Measurements from ENCODE around the gene RPS14. TPM values are rescaled to one million over a fixed set of nuclear protein-coding genes. Genes with fewer than 3 reads are reported as not detected.
"Not testable (repeated sequence)": the region's sequence is repeated elsewhere in the genome, so short reads cannot be mapped to it uniquely, and the experiment has no call there.

The RPS14 gene
- total and polyA plus RNA-seq, 5 donors from 2014 or later, result 3,121 to 8,871 (median 6,266) TPM

GRCh38 chr5:150486402-150487198 is 37.1 kb upstream of the RPS14 start:
- no peaks in the 10 kb centered on the region for H3K36me3 ChIP-seq (ENCODE audit: control insufficient read depth, insufficient read depth, low read length)
- Mint-ChIP-seq H3K4me3 (peak overlapping the region; percentile 22 to 75 (median 71)), H3K27ac (peak overlapping the region in 1 of 3 donors; percentile 88), H3K36me3 (no peaks in the 10 kb centered on the region), H3K9me3 (peaks cover 0 to 7% (median 0%) of the 10 kb centered on the region in 7 donors), H3K27me3 (peaks cover 66% of the 10 kb centered on the region), H3K4me1 (peaks cover 0 to 12% (median 6%) of the 10 kb centered on the region in 4 donors)
- ATAC-seq (ENCODE audit: low read depth in 2 of 2), result peak in 1 of 2 donors; percentile 27
- H3K4me1 ChIP-seq (ENCODE audit: control insufficient read depth, insufficient read depth, low read length, poor library complexity, severe bottlenecking), result peaks cover 11% of the 10 kb centered on the region
- no peak overlapping the region for H3K4me3 ChIP-seq (ENCODE audit: low read depth, low read length)
- peak in 2 of 3 donors; percentile 38 to 55 for DNase-seq
- H3K9me3 ChIP-seq (ENCODE audit: control insufficient read depth in 2 of 2, low read length in 2 of 2), result no peaks in the 10 kb centered on the region
- H3K27ac ChIP-seq (ENCODE audit: insufficient read depth, low read length, poor library complexity, severe bottlenecking), result no peak overlapping the region
- peaks cover 8% of the 10 kb centered on the region for H3K27me3 ChIP-seq (ENCODE audit: control insufficient read depth, insufficient read depth, low read length)

- peaks cover 0 to 12% (median 6%) of the 10 kb centered on the region in 4 donors for H3K4me1 Mint-ChIP-seq
- Histone ChIP-seq H3K4me1 (ENCODE audit: control insufficient read depth, insufficient read depth, low read length, poor library complexity, severe bottlenecking) (peaks cover 11% of the 10 kb centered on the region), H3K27ac (ENCODE audit: insufficient read depth, low read length, poor library complexity, severe bottlenecking) (no peak overlapping the region), H3K36me3 (ENCODE audit: control insufficient read depth, insufficient read depth, low read length) (no peaks in the 10 kb centered on the region), H3K9me3 (ENCODE audit: control insufficient read depth in 2 of 2, low read length in 2 of 2) (no peaks in the 10 kb centered on the region), H3K27me3 (ENCODE audit: control insufficient read depth, insufficient read depth, low read length) (peaks cover 8% of the 10 kb centered on the region), H3K4me3 (ENCODE audit: low read depth, low read length) (no peak overlapping the region)
- H3K4me3 Mint-ChIP-seq, result peak overlapping the region in 1 of 4 donors; percentile 86
- H3K27me3 Mint-ChIP-seq, result peaks cover 58% of the 10 kb centered on the region
- H3K27ac Mint-ChIP-seq, result no peak overlapping the region
- DNase-seq (no peak), ATAC-seq (ENCODE audit: low read depth in 2 of 2) (peak in 1 of 2 donors; percentile 19)
- peaks cover 0 to 7% (median 0%) of the 10 kb centered on the region in 7 donors for H3K9me3 Mint-ChIP-seq
- no peaks in the 10 kb centered on the region for H3K36me3 Mint-ChIP-seq
These were observed 36.3 kb upstream of the RPS14 start for GRCh38 chr5:150485693-150486401.

DNA sequence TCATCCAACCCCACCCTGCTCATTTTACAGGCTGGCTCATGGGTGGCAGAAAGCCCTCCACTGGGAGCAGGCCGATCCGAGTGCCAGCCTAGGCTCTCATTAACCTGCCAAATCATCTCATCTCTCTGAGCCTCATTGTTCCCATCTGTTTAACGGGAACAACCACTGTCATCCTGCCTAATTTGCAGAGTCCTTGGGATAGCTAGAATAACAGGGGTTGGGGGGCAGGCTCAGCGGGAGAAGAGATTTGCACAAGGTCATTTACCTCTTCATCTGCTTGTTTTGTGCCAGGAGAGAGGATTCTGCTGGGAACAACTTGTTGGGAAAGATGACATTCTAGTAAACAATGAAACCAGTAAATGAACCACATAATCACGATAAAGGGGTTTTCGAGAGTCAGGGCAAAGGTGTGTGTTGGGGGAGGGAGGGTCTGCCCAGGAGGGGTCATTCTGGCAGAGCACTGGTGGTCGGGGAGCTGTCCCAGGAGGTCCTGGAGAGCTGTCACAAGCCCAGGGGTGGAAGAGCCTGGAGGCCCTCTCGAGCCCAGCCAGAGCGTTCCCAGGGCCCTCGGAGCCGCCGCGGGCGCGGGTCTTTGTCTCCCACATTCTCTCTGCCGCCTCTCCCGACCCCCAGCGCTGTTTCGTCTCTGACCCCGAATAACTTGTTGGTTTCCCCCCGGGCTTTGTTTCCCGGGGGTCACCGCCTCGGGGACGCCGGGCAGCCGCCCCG is 35.6 kb upstream of the RPS14 start:
- no peaks in the 10 kb centered on the region for H3K9me3 ChIP-seq (ENCODE audit: control insufficient read depth in 2 of 2, low read length in 2 of 2)
- peaks cover 0 to 12% (median 6%) of the 10 kb centered on the region in 4 donors for H3K4me1 Mint-ChIP-seq
- no peak overlapping the region for H3K4me3 ChIP-seq (ENCODE audit: low read depth, low read length)
- peaks cover 8% of the 10 kb centered on the region for H3K27me3 ChIP-seq (ENCODE audit: control insufficient read depth, insufficient read depth, low read length)
- ATAC-seq (ENCODE audit: low read depth in 2 of 2) (no peak), DNase-seq (no peak)
- H3K9me3 Mint-ChIP-seq, result peaks cover 0 to 7% (median 0%) of the 10 kb centered on the region in 7 donors
- peaks cover 57% of the 10 kb centered on the region for H3K27me3 Mint-ChIP-seq
- H3K4me1 ChIP-seq (ENCODE audit: control insufficient read depth, insufficient read depth, low read length, poor library complexity, severe bottlenecking), result peaks cover 11% of the 10 kb centered on the region
- peak overlapping the region; percentile 75 to 86 (median 78) for H3K4me3 Mint-ChIP-seq
- peak overlapping the region in 2 of 3 donors; percentile 49 to 79 for H3K27ac Mint-ChIP-seq
- no peaks in the 10 kb centered on the region for H3K36me3 ChIP-seq (ENCODE audit: control insufficient read depth, insufficient read depth, low read length)
- no peaks in the 10 kb centered on the region for H3K36me3 Mint-ChIP-seq
- no peak overlapping the region for H3K27ac ChIP-seq (ENCODE audit: insufficient read depth, low read length, poor library complexity, severe bottlenecking)

- H3K36me3 ChIP-seq (ENCODE audit: control insufficient read depth, insufficient read depth, low read length), result no peaks in the 10 kb centered on the region
- peaks cover 0 to 7% (median 3%) of the 10 kb centered on the region in 4 donors for H3K4me1 Mint-ChIP-seq
- no peaks in the 10 kb centered on the region for H3K9me3 ChIP-seq (ENCODE audit: control insufficient read depth in 2 of 2, low read length in 2 of 2)
- H3K4me1 ChIP-seq (ENCODE audit: control insufficient read depth, insufficient read depth, low read length, poor library complexity, severe bottlenecking), result peaks cover 11% of the 10 kb centered on the region
- DNase-seq (no peak), ATAC-seq (ENCODE audit: low read depth in 2 of 2) (no peak)
- no peak overlapping the region for H3K4me3 Mint-ChIP-seq
- no peak overlapping the region for H3K27ac Mint-ChIP-seq
- no peak overlapping the region for H3K4me3 ChIP-seq (ENCODE audit: low read depth, low read length)
- H3K36me3 Mint-ChIP-seq, result no peaks in the 10 kb centered on the region
- H3K27me3 Mint-ChIP-seq, result peaks cover 40% of the 10 kb centered on the region
- H3K9me3 Mint-ChIP-seq, result peaks cover 0 to 4% (median 0%) of the 10 kb centered on the region in 7 donors
- H3K27ac ChIP-seq (ENCODE audit: insufficient read depth, low read length, poor library complexity, severe bottlenecking), result no peak overlapping the region
- peaks cover 3% of the 10 kb centered on the region for H3K27me3 ChIP-seq (ENCODE audit: control insufficient read depth, insufficient read depth, low read length)
These were observed 32.5 kb upstream of the RPS14 start for GRCh38 chr5:150481972-150482406.

DNA sequence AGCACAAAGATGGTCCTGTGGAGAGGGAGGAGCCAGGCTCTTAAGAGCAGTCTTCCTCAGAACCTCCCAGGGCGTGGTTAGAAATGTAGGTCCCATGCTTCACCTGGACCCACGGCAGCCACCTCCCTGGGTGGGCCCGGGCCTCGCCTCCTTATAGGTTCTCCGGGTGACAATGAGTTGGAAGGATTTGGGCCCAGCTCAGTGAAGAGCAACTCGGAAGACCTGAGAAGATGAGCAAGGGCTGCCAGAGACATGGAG is 32.1 kb upstream of the RPS14 start:
- no peak for DNase-seq
- Histone ChIP-seq H3K4me1 (ENCODE audit: control insufficient read depth, insufficient read depth, low read length, poor library complexity, severe bottlenecking) (peaks cover 7% of the 10 kb centered on the region), H3K9me3 (ENCODE audit: control insufficient read depth in 2 of 2, low read length in 2 of 2) (no peaks in the 10 kb centered on the region), H3K27me3 (ENCODE audit: control insufficient read depth, insufficient read depth, low read length) (peaks cover 3% of the 10 kb centered on the region), H3K27ac (ENCODE audit: insufficient read depth, low read length, poor library complexity, severe bottlenecking) (no peak overlapping the region), H3K36me3 (ENCODE audit: control insufficient read depth, insufficient read depth, low read length) (no peaks in the 10 kb centered on the region), H3K4me3 (ENCODE audit: low read depth, low read length) (no peak overlapping the region)
- H3K27me3 Mint-ChIP-seq, result peaks cover 41% of the 10 kb centered on the region
- no peak overlapping the region for H3K4me3 Mint-ChIP-seq
- H3K9me3 Mint-ChIP-seq, result peaks cover 0 to 4% (median 0%) of the 10 kb centered on the region in 7 donors
- no peaks in the 10 kb centered on the region for H3K36me3 Mint-ChIP-seq
- peaks cover 0 to 4% (median 1%) of the 10 kb centered on the region in 4 donors for H3K4me1 Mint-ChIP-seq
- no peak overlapping the region for H3K27ac Mint-ChIP-seq
- ATAC-seq (ENCODE audit: low read depth in 2 of 2), result no peak

DNA sequence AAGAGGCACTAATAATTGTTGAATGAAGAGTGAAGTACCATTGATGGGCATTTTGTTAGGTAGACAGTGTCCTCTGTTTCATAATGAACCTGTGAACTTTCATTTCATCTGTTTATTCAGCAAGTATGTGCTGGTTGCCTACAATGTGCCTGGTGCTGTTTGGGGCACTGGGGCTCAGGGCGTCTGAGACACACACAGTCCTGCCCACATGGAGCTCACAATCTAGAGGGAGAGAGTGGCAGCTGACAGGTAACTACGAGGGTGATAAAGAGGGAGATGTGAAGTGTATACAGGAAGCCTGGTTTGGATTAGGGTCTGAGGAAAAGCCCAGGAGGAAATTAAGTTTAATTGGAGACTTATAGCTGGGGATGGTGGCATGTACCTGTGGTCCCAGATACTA is 29.9 kb upstream of the RPS14 start:
- Histone ChIP-seq H3K4me1 (ENCODE audit: control insufficient read depth, insufficient read depth, low read length, poor library complexity, severe bottlenecking) (no peaks in the 10 kb centered on the region), H3K27ac (ENCODE audit: insufficient read depth, low read length, poor library complexity, severe bottlenecking) (no peak overlapping the region), H3K9me3 (ENCODE audit: control insufficient read depth in 2 of 2, low read length in 2 of 2) (no peaks in the 10 kb centered on the region), H3K4me3 (ENCODE audit: low read depth, low read length) (no peak overlapping the region), H3K36me3 (ENCODE audit: control insufficient read depth, insufficient read depth, low read length) (no peaks in the 10 kb centered on the region), H3K27me3 (ENCODE audit: control insufficient read depth, insufficient read depth, low read length) (no peaks in the 10 kb centered on the region)
- Mint-ChIP-seq H3K27me3 (peaks cover 32% of the 10 kb centered on the region), H3K4me1 (no peaks in the 10 kb centered on the region), H3K27ac (no peak overlapping the region), H3K4me3 (no peak overlapping the region), H3K9me3 (peaks cover 0 to 3% (median 0%) of the 10 kb centered on the region in 7 donors), H3K36me3 (no peaks in the 10 kb centered on the region)
- ATAC-seq (ENCODE audit: low read depth in 2 of 2) (no peak), DNase-seq (no peak)

DNA sequence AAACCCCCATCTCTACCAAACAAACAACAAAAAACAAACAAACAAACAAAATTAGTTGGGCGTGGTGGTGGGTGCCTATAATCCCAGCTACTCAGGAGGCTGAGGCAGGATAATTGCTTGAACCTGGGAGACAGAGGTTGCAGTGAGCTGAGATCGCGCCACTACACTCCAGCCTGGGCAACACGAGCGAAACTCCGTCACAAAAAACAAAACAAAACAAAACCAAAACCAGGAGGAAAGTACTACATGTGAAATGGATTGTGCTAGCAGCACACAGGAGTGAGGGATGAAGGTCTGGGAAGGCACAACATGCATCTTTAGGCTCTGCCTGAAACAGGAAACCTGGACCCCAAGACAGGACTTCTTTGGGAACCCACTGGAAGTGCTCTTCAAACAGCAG is 27.0 kb upstream of the RPS14 start:
- not testable (repeated sequence) for H3K36me3 Mint-ChIP-seq; H3K36me3 ChIP-seq (ENCODE audit: control insufficient read depth, insufficient read depth, low read length); H3K27ac ChIP-seq (ENCODE audit: insufficient read depth, low read length, poor library complexity, severe bottlenecking); H3K4me3 Mint-ChIP-seq; H3K9me3 ChIP-seq (ENCODE audit: control insufficient read depth in 2 of 2, low read length in 2 of 2); ATAC-seq (ENCODE audit: low read depth in 2 of 2); H3K4me3 ChIP-seq (ENCODE audit: low read depth, low read length); H3K4me1 ChIP-seq (ENCODE audit: control insufficient read depth, insufficient read depth, low read length, poor library complexity, severe bottlenecking); H3K4me1 Mint-ChIP-seq; H3K27me3 ChIP-seq (ENCODE audit: control insufficient read depth, insufficient read depth, low read length); DNase-seq; H3K9me3 Mint-ChIP-seq; H3K27me3 Mint-ChIP-seq
- peak overlapping the region in 1 of 3 donors; percentile 85 for H3K27ac Mint-ChIP-seq

Data from CD4-positive, CD25-positive, alpha-beta regulatory T cell (primary cell).